BJ (cell line): Measurements from ENCODE around the gene ATG16L1. TPM values are rescaled to one million over a fixed set of nuclear protein-coding genes. Genes with fewer than 3 reads are reported as not detected.

Experiments
- CTCF ChIA-PET: fragments of 350-600 bp; formaldehyde crosslinking; extraction: SDS; loops from one replicate; lab custom pipeline; 2021; ENCODE audit warnings: antibody characterized with exemption, inconsistent platforms; lab: Yijun Ruan, JAX
- POLR2A ChIA-PET: fragments of 300-600 bp; sonication (Branson Sonifier 250); formaldehyde crosslinking; extraction: SDS; loops from one replicate; lab custom pipeline; 2021; ENCODE audit warnings: antibody characterized with exemption; lab: Charles Lee
- DNase-seq: peaks from one replicate; pipeline ENCODE4 v3.0.0-alpha.2; 2011; ENCODE audit warnings: low read depth
- H3K27me3 ChIP-seq: 2 replicates; pipeline ENCODE4 v1.6.0; 2011; ENCODE audit warnings: low read length; ENCODE audit not compliant: control insufficient read depth, insufficient read depth
- H3K36me3 ChIP-seq: 2 replicates; pipeline ENCODE4 v1.5.1; 2011; ENCODE audit warnings: low read length; ENCODE audit not compliant: control insufficient read depth, insufficient read depth
- H3K4me3 ChIP-seq: 2 replicates; pipeline ENCODE4 v1.5.1; 2011; ENCODE audit warnings: low read depth, mild to moderate bottlenecking, control low read depth, low read length
- CTCF ChIP-seq: IDR thresholded peaks from 2 replicates; pipeline ENCODE4 v1.5.1; 2011; ENCODE audit warnings: low read depth, mild to moderate bottlenecking, control low read depth, inconsistent platforms, low read length, moderate library complexity; ENCODE audit not compliant: insufficient read depth
- polyA minus RNA-seq: library from RNA; depleted of rRNA, polyadenylated mRNA; stranded (reverse); fragments of >200 nt; gene quantifications from 2 replicates; pipeline ENCODE4 v1.2.3, GENCODE V29; 2011; rRNA and poly(A)+ RNA removed
- polyA plus RNA-seq: library from polyadenylated mRNA; depleted of rRNA; stranded (reverse); fragments of >200 nt; gene quantifications from 2 replicates; pipeline ENCODE4 v1.2.3, GENCODE V29; 2011; rRNA removed

Gene ATG16L1
- 26.4 and 29.2 TPM in 2 replicates for polyA plus RNA-seq
- polyA minus RNA-seq = 16.6 and 17.1 TPM in 2 replicates

GRCh38 chr2:233251306-233252116 lies at the start of gene ATG16L1:
Gene ATG16L1 (plus strand): TSS chr2:233251673. CDS start chr2:233251828, 155 bp downstream.
- peak; percentile 99 for TF ChIP-seq CTCF
- CTCF ChIA-PET = interaction anchor here (0.6 to 3.2 kb wide), 20 partner anchors 9 to 654 kb away, joined by 3 to 20 read pairs (median 4); no protein-coding TSS in a partner anchor
- Histone ChIP-seq H3K27me3 (no peaks in the 10 kb centered on the region), H3K36me3 (no peaks in the 10 kb centered on the region; the same call in 1 of the 2 replicates), H3K4me3 (peak within 1 kb of the TSS; percentile 87)
- POLR2A ChIA-PET = interaction anchor here (0.6 to 0.7 kb wide), 2 partner anchors 449 to 811 kb away, joined by 3 to 5 read pairs; no protein-coding TSS in a partner anchor
- DNase-seq = peak; percentile 65

GRCh38 chr2:233202531-233202944 lies 48.9 kb upstream of the ATG16L1 start:
- CTCF ChIA-PET = no interaction called here
- Histone ChIP-seq H3K4me3 (no peak overlapping the region), H3K36me3 (no peaks in the 10 kb centered on the region), H3K27me3 (peaks cover 4% of the 10 kb centered on the region; the same call in 1 of the 2 replicates)
- DNase-seq = no peak
- POLR2A ChIA-PET = no interaction called here
- TF ChIP-seq CTCF = no peak

- H3K36me3 ChIP-seq = no peaks in the 10 kb centered on the region
- no peak for DNase-seq
- H3K4me3 ChIP-seq = no peak overlapping the region
- no peak for TF ChIP-seq CTCF
- ChIA-PET CTCF (no interaction called here), POLR2A (no interaction called here)
- H3K27me3 ChIP-seq = peaks cover 6% of the 10 kb centered on the region
Measured at GRCh38 chr2:233203060-233203459, 48.4 kb upstream of the ATG16L1 start.

GRCh38 chr2:233204286-233204936 lies 47.1 kb upstream of the ATG16L1 start:
- CTCF ChIA-PET = no interaction called here
- no peak for DNase-seq
- Histone ChIP-seq H3K4me3 (no peak overlapping the region), H3K27me3 (peaks cover 9% of the 10 kb centered on the region), H3K36me3 (no peaks in the 10 kb centered on the region)
- POLR2A ChIA-PET = no interaction called here
- no peak for TF ChIP-seq CTCF
